HG03135 (cell line): ENCODE data around the gene PCDHB14.
"Not testable (repeated sequence)": the region's sequence is repeated elsewhere in the genome, so short reads cannot be mapped to it uniquely, and the experiment has no call there.

Source experiments
- ATAC-seq: cut with Tn5 transposase; IDR thresholded peaks from one replicate; pipeline ENCODE4 v1.9.1; 2021; ENCODE audit warnings: mild to moderate bottlenecking, moderate library complexity; ENCODE audit not compliant: unreplicated experiment

PCDHB14 gene

GRCh38 chr5:141208478-141208877 is 14.7 kb upstream of the PCDHB14 start, which contains the start of gene PCDHB12:
Gene PCDHB12, plus strand, starts transcription at chr5:141208719. Its CDS starts 189 bp downstream, at chr5:141208908.
- ATAC-seq, result no peak

GRCh38 chr5:141210281-141210680 is 12.9 kb upstream of the PCDHB14 start:
- not testable (repeated sequence) for ATAC-seq

GRCh38 chr5:141210849-141211248 is 12.3 kb upstream of the PCDHB14 start:
- not testable (repeated sequence) for ATAC-seq

- ATAC-seq, result not testable (repeated sequence)
These were observed 9.3 kb upstream of the PCDHB14 start, which contains the start of gene PCDHB13 for GRCh38 chr5:141213656-141214339. Gene PCDHB13, plus strand, starts transcription at chr5:141213919. Its CDS starts 205 bp downstream, at chr5:141214124.

- ATAC-seq, result not testable (repeated sequence)
These were observed 8.6 kb upstream of the PCDHB14 start for GRCh38 chr5:141214583-141214982.

GRCh38 chr5:141215504-141215903 is 7.6 kb upstream of the PCDHB14 start:
- ATAC-seq, result not testable (repeated sequence)

GRCh38 chr5:141216035-141216434 is 7.1 kb upstream of the PCDHB14 start:
- ATAC-seq, result not testable (repeated sequence)

GRCh38 chr5:141224844-141225243 is 1.7 kb downstream of the PCDHB14 start:
- not testable (repeated sequence) for ATAC-seq

GRCh38 chr5:141225421-141225820 is 2.3 kb downstream of the PCDHB14 start:
- not testable (repeated sequence) for ATAC-seq

- ATAC-seq, result no peak
These were observed 11.0 kb downstream of the PCDHB14 start for GRCh38 chr5:141234109-141234667.

- not testable (repeated sequence) for ATAC-seq
These were observed 12.8 kb downstream of the PCDHB14 start for GRCh38 chr5:141235922-141236321.

- no peak for ATAC-seq
These were observed 13.6 kb downstream of the PCDHB14 start for GRCh38 chr5:141236516-141237313.

GRCh38 chr5:141241496-141241895 is 18.4 kb downstream of the PCDHB14 start:
- ATAC-seq, result no peak

- ATAC-seq, result no peak
These were observed 22.1 kb downstream of the PCDHB14 start, which contains the start of gene PCDHB15 for GRCh38 chr5:141245250-141245717. Gene PCDHB15, plus strand, starts transcription at chr5:141245395. Its CDS starts 184 bp downstream, at chr5:141245579.

- not testable (repeated sequence) for ATAC-seq
These were observed 23.8 kb downstream of the PCDHB14 start for GRCh38 chr5:141246971-141247370.

- not testable (repeated sequence) for ATAC-seq
These were observed 24.3 kb downstream of the PCDHB14 start for GRCh38 chr5:141247434-141247833.

- ATAC-seq, result no peak
These were observed 27.4 kb downstream of the PCDHB14 start for GRCh38 chr5:141250576-141250975.

- ATAC-seq, result no peak
These were observed 35.3 kb downstream of the PCDHB14 start for GRCh38 chr5:141258464-141258863.

GRCh38 chr5:141258948-141259347 is 35.8 kb downstream of the PCDHB14 start:
- ATAC-seq, result no peak

GRCh38 chr5:141260458-141261237 is 37.5 kb downstream of the PCDHB14 start:
- ATAC-seq, result no peak

GRCh38 chr5:141261238-141261546 is 38.0 kb downstream of the PCDHB14 start:
- no peak for ATAC-seq
